VCaP (cell line): ENCODE data around the gene TBP.

Experiments used
- H3K27ac ChIP-seq: fragments of 450-650 bp; 2 replicates; pipeline ENCODE4 v1.5.1; 2017
- TF ChIP-seq, protein P1 (sequence below): fragments of 450-650 bp; conservative IDR thresholded peaks from 2 replicates; pipeline ENCODE4 v1.5.1; 2017; ENCODE audit warnings: mild to moderate bottlenecking, moderate library complexity

Gene TBP

GRCh38 chr6:170529839-170530469 lies 24.2 kb upstream of the TBP start:
- H3K27ac ChIP-seq, result 0 out of 2 replicates have a peak overlapping the region, but pooled peaks have one; percentile 7
- TF ChIP-seq, protein P1, sequence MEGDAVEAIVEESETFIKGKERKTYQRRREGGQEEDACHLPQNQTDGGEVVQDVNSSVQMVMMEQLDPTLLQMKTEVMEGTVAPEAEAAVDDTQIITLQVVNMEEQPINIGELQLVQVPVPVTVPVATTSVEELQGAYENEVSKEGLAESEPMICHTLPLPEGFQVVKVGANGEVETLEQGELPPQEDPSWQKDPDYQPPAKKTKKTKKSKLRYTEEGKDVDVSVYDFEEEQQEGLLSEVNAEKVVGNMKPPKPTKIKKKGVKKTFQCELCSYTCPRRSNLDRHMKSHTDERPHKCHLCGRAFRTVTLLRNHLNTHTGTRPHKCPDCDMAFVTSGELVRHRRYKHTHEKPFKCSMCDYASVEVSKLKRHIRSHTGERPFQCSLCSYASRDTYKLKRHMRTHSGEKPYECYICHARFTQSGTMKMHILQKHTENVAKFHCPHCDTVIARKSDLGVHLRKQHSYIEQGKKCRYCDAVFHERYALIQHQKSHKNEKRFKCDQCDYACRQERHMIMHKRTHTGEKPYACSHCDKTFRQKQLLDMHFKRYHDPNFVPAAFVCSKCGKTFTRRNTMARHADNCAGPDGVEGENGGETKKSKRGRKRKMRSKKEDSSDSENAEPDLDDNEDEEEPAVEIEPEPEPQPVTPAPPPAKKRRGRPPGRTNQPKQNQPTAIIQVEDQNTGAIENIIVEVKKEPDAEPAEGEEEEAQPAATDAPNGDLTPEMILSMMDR, result peak; percentile 94

DNA sequence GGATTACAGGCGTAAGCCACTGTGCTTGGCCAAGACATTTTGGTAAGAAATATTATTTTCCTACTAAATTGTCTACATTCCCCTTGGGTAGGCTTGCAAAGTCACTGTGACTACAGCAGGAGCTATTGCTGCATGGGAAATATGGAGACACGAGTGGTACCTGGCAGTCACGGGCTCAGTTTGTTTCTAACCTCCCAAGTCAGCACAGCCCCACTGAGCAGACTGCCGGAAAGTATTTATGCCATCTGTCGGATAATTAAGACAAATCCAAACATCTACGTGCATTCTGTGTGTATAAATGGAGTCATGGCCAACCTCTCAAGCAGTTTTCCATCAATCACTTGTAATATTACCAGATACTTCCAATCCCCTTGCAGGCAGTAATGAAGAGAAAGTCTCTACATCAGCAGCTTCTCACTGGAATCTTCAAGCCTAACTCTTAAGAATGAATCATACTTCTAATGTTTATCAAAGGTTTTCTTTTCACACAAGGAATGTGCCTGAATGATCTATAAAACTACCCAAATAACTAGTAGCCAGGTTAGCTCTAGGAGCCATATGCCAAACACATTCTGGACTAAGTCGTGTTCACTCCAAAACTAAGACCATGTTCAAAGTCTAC lies 21.2 kb upstream of the TBP start:
- TF ChIP-seq, protein P1, result no peak
- no peak overlapping the region for H3K27ac ChIP-seq

DNA sequence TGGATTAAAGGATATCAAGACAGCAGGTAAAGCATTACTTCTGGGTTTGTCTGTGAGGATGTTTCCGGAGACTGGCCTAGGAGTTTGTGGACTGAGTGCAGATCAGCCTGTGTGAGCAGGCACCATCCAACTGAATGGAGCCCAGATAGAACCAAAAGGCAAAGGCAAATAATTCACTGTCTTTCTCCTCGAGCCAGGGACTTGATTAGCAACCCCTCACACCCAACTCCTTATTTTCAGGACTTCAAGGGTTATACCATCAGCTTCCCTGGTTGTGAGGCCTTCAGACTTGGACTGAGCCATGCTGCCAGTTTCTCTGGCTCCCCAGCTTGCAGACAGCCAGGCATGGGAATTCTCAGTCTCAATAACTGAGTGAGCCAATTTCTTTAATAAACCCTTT lies 20.4 kb upstream of the TBP start:
- TF ChIP-seq, protein P1, result no peak

DNA sequence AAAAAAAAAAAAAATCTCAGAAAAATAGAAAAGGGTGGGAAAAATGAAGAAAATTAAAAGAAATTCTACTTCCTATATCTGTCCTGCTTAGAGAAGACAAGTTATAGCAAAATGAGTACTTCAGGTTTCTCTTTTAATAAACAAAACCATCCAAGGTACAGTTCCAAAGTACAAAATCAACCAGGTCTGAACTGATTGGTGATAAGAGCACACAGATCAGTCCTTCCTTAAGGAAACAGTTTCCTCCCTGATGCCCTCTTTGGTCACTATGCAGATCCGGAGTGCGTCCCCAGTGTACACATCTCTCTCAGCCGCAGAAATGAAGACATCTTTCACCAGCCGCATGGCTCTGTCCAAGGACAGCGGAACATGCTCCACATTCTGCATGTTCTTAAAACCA lies 19.2 kb upstream of the TBP start:
- TF ChIP-seq, protein P1, result no peak
- H3K27ac ChIP-seq, result no peak overlapping the region

More for the DNA sequence above, 20.4 kb upstream of the TBP start:
- no peak overlapping the region for H3K27ac ChIP-seq

GRCh38 chr6:170536671-170537070 lies 17.5 kb upstream of the TBP start:
- H3K27ac ChIP-seq, result no peak overlapping the region
- TF ChIP-seq, protein P1, result no peak

GRCh38 chr6:170537329-170537728 lies 16.8 kb upstream of the TBP start:
- H3K27ac ChIP-seq, result no peak overlapping the region
- TF ChIP-seq, protein P1, result no peak

DNA sequence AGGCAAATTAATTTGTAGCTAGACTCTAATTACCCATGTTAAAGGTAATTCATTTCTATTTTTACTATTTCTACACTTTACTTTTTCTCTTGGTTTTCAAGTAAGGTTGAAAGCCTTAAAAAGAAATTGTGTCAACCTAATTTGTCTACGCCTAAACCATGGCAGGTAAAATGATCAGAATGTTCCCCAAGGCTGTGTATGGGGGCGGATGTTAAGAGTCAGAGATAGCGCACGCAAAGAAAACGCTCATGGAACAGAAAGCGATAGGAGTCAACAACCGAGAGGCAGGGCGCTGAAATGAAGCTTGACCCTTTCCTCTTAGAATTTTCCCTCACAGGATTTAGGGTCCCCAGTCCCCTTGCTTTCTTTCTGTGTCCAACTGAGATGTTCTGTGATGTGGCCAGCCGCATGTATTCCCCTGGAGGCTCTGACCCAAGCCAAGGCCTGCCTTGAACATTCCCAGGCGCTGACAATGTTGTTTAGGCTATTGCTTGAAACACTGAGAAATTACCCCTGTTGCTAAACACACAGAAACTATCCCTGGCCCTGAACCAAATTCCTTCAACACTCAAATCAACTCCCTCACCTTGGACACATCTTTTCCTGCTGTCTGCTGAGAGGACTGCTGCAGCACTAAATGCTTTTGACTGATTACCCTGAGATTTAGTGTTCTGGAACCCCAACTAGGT lies 12.0 kb upstream of the TBP start:
- no peak overlapping the region for H3K27ac ChIP-seq
- TF ChIP-seq, protein P1, result no peak
